Globus pallidus (tissue), 1 donor: ENCODE results near the gene CFAP161.
A peak's percentile ranks its signal among the peaks of the same experiment; 100 is the strongest.
"Not testable (repeated sequence)": the region's sequence is repeated elsewhere in the genome, so short reads cannot be mapped to it uniquely, and the experiment has no call there.

Source experiments
- DNase-seq: peaks from one replicate; pipeline ENCODE4 v3.0.0-alpha.2; 2015; ENCODE audit warnings: low spot score

CFAP161 gene

GRCh38 chr15:81157939-81158223, 23.8 kb downstream of the CFAP161 start:
- no peak for DNase-seq

- not testable (repeated sequence) for DNase-seq
Observed at GRCh38 chr15:81158561-81158960, 24.5 kb downstream of the CFAP161 start.

GRCh38 chr15:81160312-81161159, 26.5 kb downstream of the CFAP161 start:
- no peak for DNase-seq

GRCh38 chr15:81161160-81161673, 27.1 kb downstream of the CFAP161 start:
- DNase-seq = no peak

GRCh38 chr15:81161851-81162250, 27.8 kb downstream of the CFAP161 start:
- no peak for DNase-seq

GRCh38 chr15:81163961-81164800, 30.1 kb downstream of the CFAP161 start:
- DNase-seq = no peak

- no peak for DNase-seq
Observed at GRCh38 chr15:81165535-81165934, 31.5 kb downstream of the CFAP161 start.

GRCh38 chr15:81166636-81167305, 32.7 kb downstream of the CFAP161 start:
- no peak for DNase-seq

- no peak for DNase-seq
Observed at GRCh38 chr15:81168131-81168526, 34.1 kb downstream of the CFAP161 start.

- DNase-seq = no peak
Observed at GRCh38 chr15:81168644-81169043, 34.6 kb downstream of the CFAP161 start.

GRCh38 chr15:81170511-81170910, 36.4 kb downstream of the CFAP161 start:
- DNase-seq = no peak

GRCh38 chr15:81171286-81171685, 37.2 kb downstream of the CFAP161 start:
- DNase-seq = no peak

- DNase-seq = peak; percentile 21
Observed at GRCh38 chr15:81174125-81174791, 40.2 kb downstream of the CFAP161 start.

GRCh38 chr15:81174792-81175327, 40.8 kb downstream of the CFAP161 start:
- DNase-seq = no peak

GRCh38 chr15:81175496-81175895, 41.4 kb downstream of the CFAP161 start:
- no peak for DNase-seq

GRCh38 chr15:81176291-81176893, 42.3 kb downstream of the CFAP161 start:
- no peak for DNase-seq

GRCh38 chr15:81178365-81178764, 44.3 kb downstream of the CFAP161 start:
- no peak for DNase-seq

GRCh38 chr15:81181220-81181619, 47.1 kb downstream of the CFAP161 start:
- no peak for DNase-seq

- DNase-seq = peak; percentile 40
Observed at GRCh38 chr15:81182031-81182755, 48.1 kb downstream of the CFAP161 start.

- no peak for DNase-seq
Observed at GRCh38 chr15:81182756-81183438, 48.8 kb downstream of the CFAP161 start.
